ENCODE results near the gene LONRF3. TPM values are rescaled to one million over a fixed set of nuclear protein-coding genes. Genes with fewer than 3 reads are reported as not detected.

Gene LONRF3
- total RNA-seq, 2 donors from 2014 or later = 15.3 to 18.8 TPM

GRCh38 chrX:119042996-119043395 is 68.6 kb downstream of the LONRF3 start:
- DNase-seq (no peak), ATAC-seq (no peak)
- TF ChIP-seq CTCF (IDR thresholded peaks at IDR 0.05) = no peak
- 82 to 86% methylated on average over 1 of the region's 1 CpG for WGBS, 2 donors
- intact Hi-C loops (cut with DNase I) = no loop called here
- Histone ChIP-seq H3K9me3 (no peaks in the 10 kb centered on the region), H3K4me1 (no peaks in the 10 kb centered on the region), H3K36me3 (replicated peaks in 1 of 2; ENCODE audit: insufficient read depth in 1 of 2, low read depth in 2 of 2) (no peaks in the 10 kb centered on the region), H3K27ac (no peak overlapping the region), H3K27me3 (no peaks in the 10 kb centered on the region), H3K4me3 (no peak overlapping the region)

GRCh38 chrX:119045884-119046283 is 71.5 kb downstream of the LONRF3 start:
- TF ChIP-seq POLR2A (IDR thresholded peaks at IDR 0.05) (no peak), CTCF (IDR thresholded peaks at IDR 0.05) (no peak)
- no peak for DNase-seq
- Histone ChIP-seq H3K4me3 (no peak overlapping the region), H3K9me3 (no peaks in the 10 kb centered on the region), H3K27me3 (no peaks in the 10 kb centered on the region), H3K27ac (no peak overlapping the region), H3K36me3 (replicated peaks in 1 of 2; ENCODE audit: insufficient read depth in 1 of 2, low read depth in 2 of 2) (no peaks in the 10 kb centered on the region), H3K4me1 (no peaks in the 10 kb centered on the region)
- 92 to 100% methylated on average over 2 of the region's 2 CpGs for WGBS, 2 donors
- no peak for ATAC-seq
- intact Hi-C loops (cut with DNase I) = no loop called here

- H3K36me3 ChIP-seq (replicated peaks in 1 of 2; ENCODE audit: insufficient read depth in 1 of 2, low read depth in 2 of 2) = no peaks in the 10 kb centered on the region
- H3K4me3 ChIP-seq = no peak overlapping the region
- intact Hi-C loops (cut with DNase I) = no loop called here
- DNase-seq (no peak), ATAC-seq (no peak)
- H3K9me3 ChIP-seq = no peaks in the 10 kb centered on the region
- no peak for TF ChIP-seq POLR2A (IDR thresholded peaks at IDR 0.05)
- no peak for TF ChIP-seq CTCF (IDR thresholded peaks at IDR 0.05)
- WGBS, 2 donors = 48 to 56% methylated on average over 2 of the region's 2 CpGs
- no peaks in the 10 kb centered on the region for H3K4me1 ChIP-seq
- no peak overlapping the region for H3K27ac ChIP-seq
- no peaks in the 10 kb centered on the region for H3K27me3 ChIP-seq
These were observed 81.3 kb downstream of the LONRF3 start for GRCh38 chrX:119055687-119056086.

- peak; percentile 13 to 38 (median 24) for DNase-seq
- no peaks in the 10 kb centered on the region for H3K9me3 ChIP-seq
- no peaks in the 10 kb centered on the region for H3K27me3 ChIP-seq
- no peaks in the 10 kb centered on the region for H3K36me3 ChIP-seq (replicated peaks in 1 of 2; ENCODE audit: insufficient read depth in 1 of 2, low read depth in 2 of 2)
- H3K4me1 ChIP-seq = no peaks in the 10 kb centered on the region
- H3K27ac ChIP-seq = no peak overlapping the region
- intact Hi-C loops (cut with DNase I) = no loop called here
- no peak for ATAC-seq
- H3K4me3 ChIP-seq = no peak overlapping the region
- no peak for TF ChIP-seq CTCF (IDR thresholded peaks at IDR 0.05)
- TF ChIP-seq POLR2A (IDR thresholded peaks at IDR 0.05) = no peak
- 25 to 34% methylated on average over 6 of the region's 6 CpGs for WGBS, 2 donors
These were observed 88.4 kb downstream of the LONRF3 start for GRCh38 chrX:119062750-119063374.

GRCh38 chrX:119063428-119063827 is 89.0 kb downstream of the LONRF3 start:
- no peaks in the 10 kb centered on the region for H3K9me3 ChIP-seq
- intact Hi-C loops (cut with DNase I) = no loop called here
- H3K4me3 ChIP-seq = no peak overlapping the region
- no peaks in the 10 kb centered on the region for H3K27me3 ChIP-seq
- H3K36me3 ChIP-seq (replicated peaks in 1 of 2; ENCODE audit: insufficient read depth in 1 of 2, low read depth in 2 of 2) = no peaks in the 10 kb centered on the region
- H3K4me1 ChIP-seq = no peaks in the 10 kb centered on the region
- no peak overlapping the region for H3K27ac ChIP-seq
- TF ChIP-seq POLR2A (IDR thresholded peaks at IDR 0.05) = no peak
- no peak for TF ChIP-seq CTCF (IDR thresholded peaks at IDR 0.05)
- ATAC-seq = no peak
- WGBS, 2 donors = 89 to 90% methylated on average over 7 of the region's 7 CpGs
- no peak for DNase-seq

Data from body of pancreas (tissue), 4 donors.